ENCODE results near the gene PADI4.

The PADI4 gene

DNA sequence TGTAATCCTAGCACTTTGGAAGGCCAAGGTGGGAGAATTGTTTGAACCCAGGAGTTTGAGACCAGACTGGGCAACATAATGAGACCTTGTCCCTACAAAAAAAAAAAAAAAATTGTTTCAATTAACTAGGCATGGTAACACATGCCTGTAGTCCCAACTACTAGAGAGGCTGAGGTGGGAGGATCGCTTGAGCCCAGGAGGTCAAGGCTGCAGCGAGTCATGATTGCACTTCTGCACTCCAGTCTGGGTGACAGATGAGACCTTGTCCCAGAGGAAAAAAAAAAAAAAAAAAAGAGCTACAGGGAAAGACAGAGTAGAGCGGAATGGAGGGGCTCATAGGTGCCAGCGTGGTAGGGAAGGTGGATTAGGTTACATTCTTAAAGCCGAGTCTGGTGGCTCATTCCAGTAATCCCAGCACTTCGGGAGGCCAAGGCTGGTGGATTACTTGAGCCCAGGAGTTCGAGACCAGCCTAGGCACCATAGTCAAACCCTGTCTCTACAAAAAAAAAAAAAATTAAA is 43.0 kb downstream of the PADI4 start:
- DNase-seq (ENCODE audit: low read depth) = no peak

DNA sequence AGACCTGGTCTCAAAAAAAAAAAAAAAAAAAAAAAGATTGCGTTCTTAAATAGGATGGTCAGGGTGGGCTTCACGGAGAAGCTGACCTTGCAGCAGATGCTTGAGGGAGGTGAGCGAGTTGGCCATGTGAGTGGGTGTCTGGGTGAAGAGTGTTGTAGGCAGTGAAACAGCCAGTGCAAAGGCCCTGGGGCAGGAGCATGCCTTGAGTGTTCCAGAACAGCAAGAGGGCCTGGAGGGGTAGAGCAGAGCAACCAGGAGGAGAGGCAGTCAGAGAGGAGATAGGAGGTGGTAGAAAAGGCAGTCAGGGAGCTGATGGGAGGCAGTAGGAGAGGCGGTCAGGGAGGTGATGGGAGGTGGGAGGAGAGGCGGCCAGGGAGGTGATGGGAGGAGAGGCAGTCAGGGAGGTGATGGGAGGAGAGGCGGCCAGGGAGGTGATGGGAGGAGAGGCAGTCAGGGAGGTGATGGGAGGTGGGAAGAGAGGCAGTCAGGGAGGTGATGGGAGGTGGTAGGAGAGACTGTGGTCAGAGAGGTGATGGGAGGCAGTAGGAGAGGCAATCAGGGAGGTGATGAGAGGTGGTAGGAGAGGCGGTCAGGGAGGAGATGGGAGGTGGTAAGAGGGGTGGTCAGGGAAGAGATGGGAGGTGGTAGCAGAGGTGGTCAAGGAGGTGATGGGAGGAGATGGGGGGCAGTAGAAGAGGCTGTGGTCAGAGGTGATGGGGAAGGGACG is 43.8 kb downstream of the PADI4 start:
- DNase-seq (ENCODE audit: low read depth) = no peak

DNA sequence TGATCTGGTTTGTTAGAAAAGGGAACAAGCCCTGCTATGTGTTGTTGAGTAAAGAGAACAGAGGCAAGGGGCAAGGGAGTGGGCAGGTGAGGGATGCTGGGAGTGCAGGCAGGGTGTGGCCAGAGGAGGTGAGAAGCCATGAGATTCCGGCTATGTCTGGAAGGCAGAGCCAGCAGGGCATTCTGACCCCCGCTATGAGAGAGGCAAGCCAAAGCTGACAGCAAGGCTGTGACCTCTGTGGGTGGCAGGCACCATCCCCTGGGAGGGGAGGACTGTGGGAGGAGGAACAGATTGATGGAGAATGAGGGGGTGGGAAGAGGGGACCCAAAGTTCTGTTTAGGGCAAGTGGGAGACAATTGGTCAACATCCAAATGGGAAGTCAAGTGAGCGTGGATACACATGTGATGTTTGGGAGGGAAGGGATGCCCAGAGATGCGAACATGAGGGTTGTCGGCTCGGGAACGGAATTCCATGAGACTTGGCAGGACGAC is 44.5 kb downstream of the PADI4 start:
- DNase-seq (ENCODE audit: low read depth) = no peak

DNA sequence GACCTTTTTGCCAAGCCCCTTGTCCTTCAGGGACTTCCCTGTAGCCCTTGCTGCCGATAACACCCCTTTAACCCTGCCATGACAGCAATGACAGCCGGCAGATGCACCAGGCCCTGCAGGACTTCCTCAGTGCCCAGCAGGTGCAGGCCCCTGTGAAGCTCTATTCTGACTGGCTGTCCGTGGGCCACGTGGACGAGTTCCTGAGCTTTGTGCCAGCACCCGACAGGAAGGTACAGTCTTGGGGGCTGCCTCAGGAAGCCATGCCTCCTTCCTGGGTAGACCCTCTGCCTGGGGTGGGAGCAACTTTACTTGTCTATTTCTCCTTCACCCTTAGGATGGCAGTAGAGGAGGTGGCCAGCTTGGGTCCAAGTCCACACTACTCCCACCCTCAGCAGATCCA is 47.9 kb downstream of the PADI4 start:
- no peak for DNase-seq (ENCODE audit: low read depth)

DNA sequence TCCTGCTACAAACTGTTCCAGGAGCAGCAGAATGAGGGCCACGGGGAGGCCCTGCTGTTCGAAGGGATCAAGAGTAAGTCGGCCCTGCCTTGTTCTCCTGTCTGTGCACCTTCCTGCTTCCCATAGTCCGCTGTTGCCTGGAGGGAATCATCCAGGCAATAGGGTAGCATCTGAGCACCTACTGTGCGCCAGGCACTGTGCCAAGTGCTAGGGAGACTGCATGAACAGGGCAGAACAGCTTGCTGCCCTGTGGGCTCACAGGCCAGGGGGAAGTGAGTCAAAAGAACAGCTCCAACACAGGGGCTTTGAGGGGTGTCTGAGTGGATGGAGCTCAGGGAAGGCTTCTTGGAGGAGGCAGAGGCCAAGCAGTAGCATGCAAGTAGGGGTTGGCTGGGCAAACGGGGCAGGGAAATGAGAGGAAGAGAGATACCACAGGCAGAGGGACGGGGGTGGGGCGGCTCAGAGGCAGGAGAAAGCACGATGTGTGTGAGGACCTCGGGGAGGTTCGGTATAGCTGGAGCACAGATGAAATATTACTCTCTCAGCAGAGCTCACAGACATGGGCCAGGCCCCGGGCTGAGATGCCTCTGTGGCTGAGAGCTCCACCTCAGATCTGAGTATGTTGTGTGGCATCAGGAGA is 48.5 kb downstream of the PADI4 start:
- DNase-seq (ENCODE audit: low read depth) = no peak

DNA sequence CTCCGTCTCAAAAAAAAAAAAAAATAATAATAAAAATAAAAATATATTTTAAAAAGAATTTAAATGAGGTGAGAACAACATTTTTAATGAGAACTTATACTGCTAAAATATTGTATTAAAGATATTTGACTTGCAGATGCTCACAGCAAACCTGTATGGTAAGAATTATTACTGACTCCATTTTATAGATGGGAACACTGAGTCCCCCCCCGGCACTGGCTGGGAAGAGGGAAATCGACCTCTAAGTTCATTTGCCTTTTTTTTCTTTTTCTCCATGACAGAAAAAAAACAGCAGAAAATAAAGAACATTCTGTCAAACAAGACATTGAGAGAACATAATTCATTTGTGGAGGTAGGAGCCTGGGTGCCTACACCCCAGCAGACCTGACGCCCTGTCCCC is 50.6 kb downstream of the PADI4 start:
- DNase-seq (ENCODE audit: low read depth) = no peak

DNA sequence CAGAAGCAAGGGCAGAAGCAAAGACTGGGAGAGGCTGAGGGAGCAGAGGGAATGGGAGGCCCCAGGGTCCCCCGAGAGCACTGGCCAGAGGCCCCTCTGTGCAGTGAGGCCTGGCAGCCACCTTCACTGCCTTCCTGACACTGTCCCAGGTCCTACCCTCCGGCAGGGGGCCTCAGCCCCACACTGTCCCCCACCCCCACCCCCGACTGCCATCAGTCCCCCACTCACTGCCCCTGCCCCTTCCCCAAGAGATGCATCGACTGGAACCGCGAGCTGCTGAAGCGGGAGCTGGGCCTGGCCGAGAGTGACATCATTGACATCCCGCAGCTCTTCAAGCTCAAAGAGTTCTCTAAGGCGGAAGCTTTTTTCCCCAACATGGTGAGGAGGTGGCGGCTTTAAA is 51.0 kb downstream of the PADI4 start:
- no peak for DNase-seq (ENCODE audit: low read depth)

DNA sequence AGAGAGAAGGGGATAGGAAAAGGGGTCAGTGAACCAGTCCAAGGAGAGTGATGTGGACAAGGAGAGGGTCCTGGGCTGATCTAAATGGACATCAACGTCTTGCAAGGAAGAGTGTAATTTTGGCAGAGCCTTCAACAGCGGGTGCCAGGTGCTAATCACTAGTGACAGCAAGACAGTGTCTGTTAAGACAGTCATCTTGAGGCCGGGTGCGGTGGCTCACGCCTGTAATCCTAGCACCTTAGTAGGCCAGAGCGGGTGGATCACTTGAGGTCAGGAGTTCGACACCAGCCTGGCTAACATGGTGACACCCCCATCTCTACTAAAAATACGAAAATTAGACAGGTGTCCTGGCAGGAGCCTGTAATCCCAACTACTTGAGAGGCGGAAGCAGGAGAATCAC is 51.8 kb downstream of the PADI4 start:
- no peak for DNase-seq (ENCODE audit: low read depth)

DNA sequence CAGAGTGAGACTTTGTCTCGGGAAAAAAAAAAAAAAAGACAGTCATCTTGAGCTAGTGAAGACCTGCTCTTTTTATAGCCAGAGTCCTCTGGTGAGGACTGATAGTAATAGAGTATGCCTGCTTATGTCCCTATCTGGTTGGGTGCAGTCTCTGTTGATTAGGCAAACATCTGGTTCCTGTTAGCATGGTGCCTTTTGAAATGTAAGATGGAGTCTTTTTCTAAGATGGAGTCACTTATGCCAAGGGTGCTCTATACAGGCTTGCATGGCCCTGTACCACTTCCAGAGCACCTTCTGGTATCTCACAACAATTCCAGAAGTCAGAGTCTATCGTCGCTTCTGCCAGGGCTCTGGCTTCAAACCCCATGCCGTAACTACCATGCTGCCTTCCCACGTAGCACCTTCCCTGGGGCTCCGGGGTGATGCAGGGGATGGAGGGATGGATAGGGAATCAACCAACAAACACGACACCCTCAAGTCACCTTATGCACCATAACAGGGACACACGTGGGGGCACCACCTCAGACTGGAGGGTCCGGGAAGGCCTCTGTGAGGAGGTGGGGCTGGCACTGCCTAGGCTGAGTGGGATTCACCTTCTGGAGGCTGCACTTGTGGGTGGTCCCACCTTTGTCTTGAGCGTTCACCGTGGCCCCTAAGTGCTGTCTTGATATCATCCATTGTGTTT is 52.4 kb downstream of the PADI4 start:
- no peak for DNase-seq (ENCODE audit: low read depth)

DNA sequence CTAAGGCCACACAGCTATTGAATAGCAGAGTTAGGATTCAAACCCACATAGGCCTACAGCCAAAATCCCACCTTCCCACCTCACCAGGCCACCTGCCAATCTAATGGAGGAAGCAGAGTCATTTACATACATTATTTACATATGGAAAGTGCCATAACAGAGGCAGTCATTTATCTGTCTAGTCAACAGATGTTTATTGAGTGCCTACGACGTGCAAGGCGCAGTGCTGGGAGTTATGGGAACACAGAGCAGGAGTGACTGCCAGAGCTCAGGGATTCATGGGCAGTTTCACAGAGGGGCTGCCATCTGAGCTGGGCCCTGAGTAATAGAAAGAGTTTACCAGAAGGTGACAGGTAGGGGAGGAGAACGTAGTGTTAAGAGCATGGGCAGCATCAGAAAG is 53.7 kb downstream of the PADI4 start:
- DNase-seq (ENCODE audit: low read depth) = no peak

DNA sequence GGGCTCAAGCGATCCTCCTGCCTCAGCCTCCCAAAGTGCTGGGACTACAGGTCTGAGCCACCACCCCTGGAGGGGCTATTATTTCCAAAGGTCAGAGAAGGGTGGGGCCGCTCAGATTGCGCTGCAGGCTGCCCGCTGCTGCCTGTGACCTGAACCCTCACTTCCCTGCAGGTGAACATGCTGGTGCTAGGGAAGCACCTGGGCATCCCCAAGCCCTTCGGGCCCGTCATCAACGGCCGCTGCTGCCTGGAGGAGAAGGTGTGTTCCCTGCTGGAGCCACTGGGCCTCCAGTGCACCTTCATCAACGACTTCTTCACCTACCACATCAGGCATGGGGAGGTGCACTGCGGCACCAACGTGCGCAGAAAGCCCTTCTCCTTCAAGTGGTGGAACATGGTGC is 55.4 kb downstream of the PADI4 start:
- DNase-seq (ENCODE audit: low read depth) = no peak

DNA sequence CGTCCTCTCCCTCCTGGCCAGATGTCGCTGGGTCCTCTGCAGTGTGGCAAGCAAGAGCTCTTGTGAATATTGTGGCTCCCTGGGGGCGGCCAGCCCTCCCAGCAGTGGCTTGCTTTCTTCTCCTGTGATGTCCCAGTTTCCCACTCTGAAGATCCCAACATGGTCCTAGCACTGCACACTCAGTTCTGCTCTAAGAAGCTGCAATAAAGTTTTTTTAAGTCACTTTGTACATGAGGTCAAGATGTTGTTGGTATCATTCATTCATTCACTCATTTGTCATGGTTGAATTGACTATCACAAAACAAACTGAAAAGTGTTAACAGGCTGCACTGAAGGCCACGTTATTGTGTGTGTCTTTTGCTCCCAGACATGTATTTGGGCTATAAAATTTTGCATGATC is 55.8 kb downstream of the PADI4 start:
- no peak for DNase-seq (ENCODE audit: low read depth)

DNA sequence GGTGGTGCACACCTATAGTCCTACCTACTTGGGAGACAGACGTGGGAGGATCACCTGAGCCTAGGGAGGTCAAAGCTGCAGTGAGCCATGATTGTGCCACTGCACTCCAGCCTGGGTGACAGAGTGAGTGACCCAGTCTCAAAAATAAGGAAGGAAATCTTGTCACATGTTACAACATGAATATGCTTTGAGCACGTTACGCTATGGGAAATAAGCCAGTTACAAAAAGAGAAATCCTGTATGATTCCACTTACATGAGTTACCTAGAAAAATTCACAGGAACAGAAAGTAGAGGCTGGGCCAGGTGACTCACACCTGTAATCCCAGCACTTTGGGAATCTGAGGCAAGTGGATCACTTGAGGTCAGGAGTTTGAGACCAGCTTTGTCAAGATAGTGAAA is 57.3 kb downstream of the PADI4 start:
- no peak for DNase-seq (ENCODE audit: low read depth)

DNA sequence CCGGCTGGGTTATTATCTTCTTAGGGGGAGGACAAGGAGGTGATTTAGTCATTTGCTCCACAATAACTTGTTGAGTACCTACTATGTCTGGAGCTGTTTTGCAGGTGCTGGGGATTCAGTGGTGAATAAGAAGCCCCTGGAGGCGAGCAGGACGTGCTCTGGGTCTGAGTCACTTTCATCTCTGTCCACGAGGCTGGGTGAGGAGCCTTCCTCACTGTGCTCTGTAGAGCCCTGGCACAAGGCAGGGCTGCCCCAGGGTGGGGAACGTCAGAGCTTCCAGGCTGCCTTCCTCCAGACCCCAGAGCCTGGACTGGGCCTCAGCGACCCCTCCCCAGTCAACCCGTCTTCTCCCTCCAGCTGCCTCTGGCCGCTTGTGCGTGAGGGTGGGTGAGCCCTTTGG is 61.5 kb downstream of the PADI4 start:
- no peak for DNase-seq (ENCODE audit: low read depth)

DNA sequence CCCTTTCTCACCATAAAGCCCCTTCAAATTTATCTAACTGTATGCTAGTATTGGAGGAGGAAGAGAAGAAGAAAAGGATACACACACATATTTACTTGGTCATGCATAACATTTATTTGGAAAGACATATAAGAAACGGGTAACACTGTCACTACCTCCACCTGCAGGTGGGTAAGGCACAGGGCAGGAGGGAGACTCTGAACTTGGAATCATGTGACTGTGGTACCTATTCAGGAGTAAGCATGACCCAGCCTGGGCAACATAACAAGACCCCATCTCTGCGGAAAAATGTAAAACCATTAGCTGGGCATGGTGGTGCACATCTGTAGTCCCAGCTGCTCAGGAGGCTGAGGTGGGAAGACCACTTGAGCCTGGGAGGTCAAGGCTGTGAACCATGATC is 62.6 kb downstream of the PADI4 start:
- DNase-seq (ENCODE audit: low read depth) = no peak

DNA sequence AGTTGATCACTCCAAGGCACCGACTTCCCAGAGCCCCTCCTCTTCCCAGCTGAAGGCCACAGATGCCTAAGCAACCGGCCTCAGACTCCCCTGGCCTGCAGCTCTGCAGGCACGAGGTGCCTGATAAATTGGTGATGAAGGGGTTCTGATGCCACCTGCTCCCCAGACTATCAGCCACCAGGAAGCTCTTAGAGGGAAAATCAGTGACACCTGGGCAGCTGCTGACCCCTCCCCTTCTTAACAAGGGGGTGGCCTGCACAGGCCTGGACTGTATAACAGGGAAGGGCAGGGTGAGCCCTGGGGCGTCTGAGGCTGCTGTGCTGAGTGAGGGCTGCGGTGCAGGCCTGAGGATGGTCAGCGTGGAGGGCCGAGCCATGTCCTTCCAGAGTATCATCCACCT is 63.9 kb downstream of the PADI4 start, which contains the start of gene PADI6:
Gene PADI6 (plus strand): TSS at position 301 of the 400 bp plus-strand sequence. CDS start 50 bp downstream, at position 351.
- no peak for DNase-seq (ENCODE audit: low read depth)

DNA sequence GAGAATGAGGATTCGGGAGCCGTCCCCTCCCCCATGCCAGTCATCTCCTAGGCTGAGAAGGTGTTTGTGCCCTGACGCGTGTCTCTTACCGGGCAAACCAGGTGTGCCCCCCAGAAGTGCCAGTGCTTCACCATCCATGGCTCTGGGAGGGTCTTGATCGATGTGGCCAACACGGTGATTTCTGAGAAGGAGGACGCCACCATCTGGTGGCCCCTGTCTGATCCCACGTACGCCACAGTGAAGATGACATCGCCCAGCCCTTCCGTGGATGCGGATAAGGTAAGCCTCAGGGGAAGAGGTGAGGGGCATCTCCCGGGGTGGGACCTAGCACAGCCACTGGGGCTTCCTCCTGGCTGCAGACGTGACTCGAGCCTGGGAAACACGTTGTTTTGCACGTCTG is 65.0 kb downstream of the PADI4 start:
- DNase-seq (ENCODE audit: low read depth) = no peak

DNA sequence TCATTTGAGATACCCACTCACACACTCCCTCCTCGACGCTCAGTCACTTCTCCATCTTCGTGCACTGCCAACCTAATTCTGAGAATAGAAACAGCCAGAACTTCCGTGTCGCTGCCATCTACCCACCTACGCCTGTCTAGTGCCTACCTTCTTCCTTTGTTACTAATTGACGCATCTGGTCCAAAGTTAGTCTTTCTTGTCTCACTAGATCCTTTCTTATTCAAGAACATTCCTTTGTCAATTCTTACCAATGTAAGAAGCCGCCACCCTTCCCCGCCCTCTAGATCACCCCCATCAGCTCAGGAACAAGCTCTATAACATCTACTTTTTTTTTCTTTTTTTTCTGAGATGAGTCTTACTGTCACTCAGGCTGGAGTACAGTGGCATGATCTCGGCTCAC is 67.7 kb downstream of the PADI4 start:
- no peak for DNase-seq (ENCODE audit: low read depth)

DNA sequence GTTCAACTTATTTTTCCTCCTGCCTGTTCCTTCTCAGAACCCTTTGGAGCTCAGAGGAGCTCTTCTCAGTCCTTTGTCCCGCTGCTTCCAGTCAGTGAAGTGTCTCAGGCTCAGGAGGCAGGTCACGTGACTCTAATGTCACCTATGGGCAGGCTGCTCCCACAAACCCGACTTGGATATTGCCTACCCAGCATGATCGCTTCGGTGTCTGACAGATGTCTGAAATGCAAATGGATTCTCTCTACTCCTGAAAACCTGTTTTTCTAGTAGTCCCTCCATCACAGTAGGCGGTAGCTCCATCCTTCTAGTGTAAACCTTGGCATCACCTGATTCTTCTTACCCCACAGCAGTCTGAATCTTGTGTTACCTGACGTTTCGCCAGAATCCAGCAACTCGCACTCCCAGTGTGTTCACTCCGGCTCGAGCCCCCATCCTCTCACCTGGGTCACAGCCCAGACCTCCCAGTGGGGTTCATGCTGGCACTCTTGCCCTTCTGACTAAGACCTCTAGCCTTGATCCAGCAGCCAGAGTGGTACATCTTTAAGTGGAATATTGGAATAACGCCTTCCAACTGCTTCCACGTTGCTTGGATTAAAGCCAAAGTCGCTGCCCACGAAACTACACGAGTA is 69.4 kb downstream of the PADI4 start:
- no peak for DNase-seq (ENCODE audit: low read depth)

DNA sequence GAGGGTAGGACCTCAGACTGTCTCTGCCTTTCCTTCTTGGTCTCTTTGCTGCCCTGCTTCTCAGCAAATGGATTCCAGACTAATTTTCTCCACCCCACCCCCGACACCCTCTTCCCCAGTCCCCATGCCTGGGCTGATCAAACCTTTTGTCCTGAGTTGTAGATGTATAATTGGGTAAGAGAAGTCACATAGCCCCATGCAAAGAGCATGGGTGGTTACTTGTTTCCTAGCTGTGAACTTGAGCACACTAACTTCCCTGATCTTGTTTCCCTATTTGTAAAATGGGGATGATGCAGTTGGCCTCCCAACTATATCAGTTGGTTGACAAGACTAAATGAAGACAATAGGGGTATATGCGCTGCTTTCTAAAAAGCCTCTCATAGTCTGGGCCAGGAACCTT is 73.2 kb downstream of the PADI4 start:
- DNase-seq (ENCODE audit: low read depth) = no peak

DNA sequence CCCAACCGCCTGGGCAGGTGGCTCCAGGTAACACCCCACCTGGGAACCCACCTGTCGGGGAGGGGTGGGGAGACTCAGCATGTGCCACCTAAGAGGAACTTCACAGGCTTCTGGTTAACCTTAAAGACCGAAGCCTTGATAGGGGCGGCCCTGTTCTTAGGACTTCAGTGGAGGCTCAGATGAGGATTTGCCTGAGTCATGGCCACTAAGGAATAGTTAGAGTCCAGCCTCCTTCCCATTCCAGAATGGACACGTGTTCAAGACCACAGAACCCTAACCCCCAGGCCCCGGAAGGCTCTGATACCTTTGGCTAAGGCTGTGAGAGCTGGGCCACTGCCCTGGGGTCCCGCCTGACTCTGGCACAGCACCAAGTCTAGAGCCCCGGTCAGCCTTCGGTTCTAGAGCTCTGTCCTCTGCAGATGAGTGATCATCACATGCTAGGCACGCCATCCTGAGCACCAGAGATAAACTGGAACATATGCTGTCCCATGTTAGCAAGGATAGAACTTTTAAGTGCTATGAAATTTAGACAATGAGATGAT is 84.3 kb downstream of the PADI4 start:
- DNase-seq (ENCODE audit: low read depth) = no peak

DNA sequence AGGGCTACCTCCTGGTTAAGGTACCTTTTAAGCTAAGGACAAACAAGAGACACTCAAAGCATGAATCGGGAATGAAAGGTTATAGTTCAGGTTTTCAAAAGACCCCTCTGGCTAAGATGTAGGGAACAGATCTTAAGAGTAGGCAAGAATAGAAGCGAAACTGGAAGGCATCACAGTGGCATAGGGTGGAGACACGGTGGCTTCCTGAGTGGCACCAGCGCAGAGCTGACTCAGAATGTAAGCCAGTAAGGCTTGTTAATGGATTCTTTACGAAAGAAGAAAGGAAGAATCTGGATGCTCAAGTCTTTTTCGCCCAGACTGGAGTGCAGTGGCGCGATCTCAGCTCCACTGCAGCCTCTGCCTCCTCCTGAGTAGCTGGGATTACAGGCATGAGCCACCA is 85.2 kb downstream of the PADI4 start:
- no peak for DNase-seq (ENCODE audit: low read depth)

All from activated T-cell treated with anti-CD3 and anti-CD28 coated beads for 1 hour (primary cell).